H1 (cell line): ENCODE results near the gene JTB. TPM values are rescaled to one million over a fixed set of nuclear protein-coding genes. Genes with fewer than 3 reads are reported as not detected.

Experiments used
- CBX8 ChIP-seq: fragments of 300-800, 300-1000 bp; sonication (generic); IDR thresholded peaks from 2 replicates; pipeline ENCODE4 v1.7.1; 2016; ENCODE audit warnings: low read depth, low read length, borderline replicate concordance
- CEBPB ChIP-seq: IDR thresholded peaks from 2 replicates; pipeline ENCODE4 v1.6.1; 2012; ENCODE audit warnings: low read depth, low read length
- CHD2 ChIP-seq: IDR thresholded peaks from 2 replicates; pipeline ENCODE4 v1.6.1; 2012; ENCODE audit warnings: low read length, improper control_type of control experiment
- CREB1 ChIP-seq: IDR thresholded peaks from 2 replicates; pipeline ENCODE4 v1.6.1; 2012; ENCODE audit warnings: inconsistent platforms
- CTBP2 ChIP-seq: IDR thresholded peaks from 2 replicates; pipeline ENCODE4 v1.7.0; 2011; ENCODE audit warnings: borderline replicate concordance, mild to moderate bottlenecking, moderate library complexity, mixed read lengths, low read length; ENCODE audit not compliant: insufficient read depth, insufficient read length
- EGR1 ChIP-seq: IDR thresholded peaks from 2 replicates; pipeline ENCODE4 v1.6.1; 2011; ENCODE audit warnings: low read depth, low read length, borderline replicate concordance
- FOSL1 ChIP-seq: IDR thresholded peaks from 2 replicates; pipeline ENCODE4 v1.6.1; 2011; ENCODE audit warnings: mild to moderate bottlenecking, low read depth, low read length, moderate library complexity; ENCODE audit not compliant: insufficient read depth
- GABPA ChIP-seq: IDR thresholded peaks from 2 replicates; pipeline ENCODE4 v1.6.1; 2011; ENCODE audit warnings: mild to moderate bottlenecking, low read length, moderate library complexity, borderline replicate concordance; ENCODE audit not compliant: insufficient read depth
- JUN ChIP-seq: IDR thresholded peaks from 2 replicates; pipeline ENCODE4 v1.6.1; 2011; ENCODE audit warnings: low read depth, mild to moderate bottlenecking, improper control_type of control experiment, low read length
- KDM5A ChIP-seq: fragments of 200-600 bp; IDR thresholded peaks from 2 replicates; pipeline ENCODE4 v1.7.1; 2012; ENCODE audit warnings: mild to moderate bottlenecking, low read length, inconsistent platforms, mixed read lengths
- MAFK ChIP-seq: IDR thresholded peaks from 2 replicates; pipeline ENCODE4 v1.6.1; 2012; ENCODE audit warnings: low read depth, mild to moderate bottlenecking, improper control_type of control experiment, low read length
- NRF1 ChIP-seq: IDR thresholded peaks from 2 replicates; pipeline ENCODE4 v1.6.1; 2011; ENCODE audit warnings: mild to moderate bottlenecking, low read depth, low read length, improper control_type of control experiment
- POLR2A ChIP-seq, 2 experiments: IDR thresholded peaks; 1 replicate in 1 of 2; 2 replicates in 1 of 2; pipeline ENCODE4 v1.6.1; 2011; ENCODE audit warnings: low read depth in 2 of 2, low read length in 2 of 2, mild to moderate bottlenecking in 2 of 2; ENCODE audit errors: control extremely low read depth in 1 of 2
- RFX5 ChIP-seq: IDR thresholded peaks from 2 replicates; pipeline ENCODE4 v1.6.1; 2011; ENCODE audit warnings: low read depth, low read length, improper control_type of control experiment, borderline replicate concordance
- RNF2 ChIP-seq: fragments of 200-900, 300-1000 bp; sonication (generic); IDR thresholded peaks from 2 replicates; pipeline ENCODE4 v1.7.1; 2016; ENCODE audit warnings: borderline replicate concordance, low read depth, mild to moderate bottlenecking, antibody characterized with exemption, low read length; ENCODE audit not compliant: poor library complexity, severe bottlenecking; ENCODE audit errors: missing control alignments
- RXRA ChIP-seq: IDR thresholded peaks from 2 replicates; pipeline ENCODE4 v1.6.1; 2011; ENCODE audit warnings: low read depth, mild to moderate bottlenecking, low read length, moderate library complexity; ENCODE audit not compliant: insufficient read depth
- SIN3A ChIP-seq, 2 experiments: IDR thresholded peaks in 1 of 2; conservative IDR thresholded peaks in 1 of 2; 2 replicates each; pipeline ENCODE4 v1.6.1; 2011 to 2012; ENCODE audit warnings: low read length in 2 of 2, improper control_type of control experiment in 1 of 2, low read depth in 1 of 2, mild to moderate bottlenecking in 1 of 2
- SIRT6 ChIP-seq: IDR thresholded peaks from one replicate; pipeline ENCODE4 v1.7.1; 2012; ENCODE audit warnings: low read length, inconsistent platforms
- SIX5 ChIP-seq: IDR thresholded peaks from 2 replicates; pipeline ENCODE4 v1.6.1; 2011; ENCODE audit warnings: mild to moderate bottlenecking, low read depth, low read length
- SP2 ChIP-seq: IDR thresholded peaks from 2 replicates; pipeline ENCODE4 v1.6.1; 2012; ENCODE audit warnings: mild to moderate bottlenecking, low read length, inconsistent platforms
- TAF7 ChIP-seq: optimal IDR thresholded peaks from 2 replicates; pipeline ENCODE3; 2011; ENCODE audit warnings: low read depth, mild to moderate bottlenecking, inconsistent platforms, low read length, moderate library complexity, borderline replicate concordance
- TBP ChIP-seq: IDR thresholded peaks from 2 replicates; pipeline ENCODE4 v1.6.1; 2011; ENCODE audit warnings: low read depth, low read length, improper control_type of control experiment
- polyA plus RNA-seq, 7 experiments: library from polyadenylated mRNA; depleted of rRNA in 3 of 7; stranded (reverse) in 5 of 7; unstranded in 2 of 7; fragments of >200 nt in 5 of 7; fragments of 200-250 nt in 2 of 7; gene quantifications; 1 replicate in 5 of 7; 2 replicates in 1 of 7; 4 replicates in 1 of 7; pipeline versions ENCODE4 v1.2.1 to v1.2.3, GENCODE V29; 2011 to 2013; ENCODE audit warnings: missing spikeins in 2 of 7, mixed read lengths in 2 of 7
- total RNA-seq: library from RNA; stranded (reverse); fragmentation: NEBNext Ultra II Directional; extraction: Animal tissue kit (Norgen Biotek cat#: 25700); gene quantifications from 2 replicates; pipeline ENCODE4 v1.2.1, GENCODE V29; 2021
- TF ChIP-seq, protein P1 (sequence below): IDR thresholded peaks from 2 replicates; pipeline ENCODE4 v1.6.1; 2011; ENCODE audit warnings: low read length, improper control_type of control experiment

The JTB gene
- total and polyA plus RNA-seq, 2 of the 8 experiments (the other 6 are each of a cell fraction or from before 2014, with no cell fraction given): 91.1 to 122 TPM

DNA sequence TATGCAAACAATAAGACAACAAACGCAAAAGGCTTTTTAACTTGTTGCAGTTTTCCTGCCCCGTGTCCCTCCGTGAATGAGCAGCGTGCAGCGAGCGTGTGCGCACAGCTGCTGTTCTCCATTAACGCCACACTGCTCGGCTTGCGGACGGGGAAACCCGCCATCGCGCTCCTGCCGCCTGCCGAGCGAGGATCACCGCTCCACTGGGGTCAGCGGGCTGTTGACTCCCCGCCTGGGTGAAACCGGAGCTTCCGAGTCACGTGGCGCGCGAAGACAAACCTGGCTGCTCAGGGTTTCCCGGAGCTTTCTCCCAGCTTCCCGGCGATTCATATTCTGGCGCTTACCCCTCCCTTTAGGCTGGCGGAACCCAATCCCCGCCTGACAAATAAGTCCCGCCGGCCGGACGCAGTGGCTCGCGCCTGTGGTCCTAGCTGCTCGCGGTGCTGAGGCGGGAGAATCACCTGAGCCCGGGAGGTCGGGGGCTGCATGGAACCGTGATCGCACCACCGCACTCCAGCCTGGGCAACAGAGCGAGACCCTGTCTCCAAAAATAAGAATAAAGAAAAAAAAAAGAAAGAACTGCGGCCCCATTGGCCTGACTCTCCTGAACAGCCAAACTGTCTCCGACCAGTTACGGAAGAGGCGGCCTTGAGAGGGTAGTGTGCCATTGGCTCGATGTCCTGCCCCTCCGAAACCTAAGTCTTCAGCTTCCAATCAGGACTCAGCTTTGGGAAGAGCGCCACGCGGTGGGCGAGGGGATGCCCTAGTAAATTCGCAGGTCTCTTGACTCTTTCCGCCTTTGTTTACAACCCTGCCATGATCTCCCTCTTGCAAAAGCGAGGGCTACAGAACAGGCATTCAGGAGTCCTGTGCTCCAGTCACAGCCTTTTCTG, 10.1 kb downstream of the JTB start, which contains the start of gene CREB3L4 (continued):
- TF ChIP-seq NRF1: no peak
- peak; percentile 78 to 82 for TF ChIP-seq POLR2A (IDR thresholded peaks at IDR 0.05; ENCODE audit: control extremely low read depth in 1 of 2, low read depth in 2 of 2, low read length in 2 of 2)
- no peak for TF ChIP-seq RNF2
- TF ChIP-seq RFX5: peak; percentile 36; the same call in 1 of the 2 replicates
- TF ChIP-seq SIX5: 0 out of 2 replicates have a peak, but pooled peaks have one; percentile 12
- TF ChIP-seq CTBP2: no peak
- no peak for TF ChIP-seq JUN
- peak; percentile 69 for TF ChIP-seq SP2
- TF ChIP-seq SIN3A (conservative IDR thresholded peaks at IDR 0.05 in 1 of 2, IDR thresholded peaks at IDR 0.05 in 1 of 2; ENCODE audit: low read depth in 1 of 2, low read length in 2 of 2): peak; percentile 51 to 69; a peak in 3 of 4 replicates
- TF ChIP-seq CEBPB: no peak
- no peak for TF ChIP-seq SIRT6
- no peak for TF ChIP-seq EGR1
- 0 out of 2 replicates have a peak, but pooled peaks have one; percentile 15 for TF ChIP-seq MAFK
- TF ChIP-seq KDM5A: no peak; the same call in 1 of the 2 replicates
- no peak for TF ChIP-seq FOSL1
- no peak for TF ChIP-seq CBX8
- no peak for TF ChIP-seq RXRA
- no peak for TF ChIP-seq GABPA
- TF ChIP-seq CREB1: peak; percentile 46; the same call in 1 of the 2 replicates
- peak; percentile 81 for TF ChIP-seq TBP
- TF ChIP-seq, protein P1, sequence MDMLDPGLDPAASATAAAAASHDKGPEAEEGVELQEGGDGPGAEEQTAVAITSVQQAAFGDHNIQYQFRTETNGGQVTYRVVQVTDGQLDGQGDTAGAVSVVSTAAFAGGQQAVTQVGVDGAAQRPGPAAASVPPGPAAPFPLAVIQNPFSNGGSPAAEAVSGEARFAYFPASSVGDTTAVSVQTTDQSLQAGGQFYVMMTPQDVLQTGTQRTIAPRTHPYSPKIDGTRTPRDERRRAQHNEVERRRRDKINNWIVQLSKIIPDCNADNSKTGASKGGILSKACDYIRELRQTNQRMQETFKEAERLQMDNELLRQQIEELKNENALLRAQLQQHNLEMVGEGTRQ: peak; percentile 90
- TF ChIP-seq CHD2: peak; percentile 91
- peak; percentile 76 for TF ChIP-seq TAF7
